ENCODE data around the gene PPP1R1C. TPM values are rescaled to one million over a fixed set of nuclear protein-coding genes. Genes with fewer than 3 reads are reported as not detected.

The PPP1R1C gene
- total RNA-seq, 3 donors from 2014 or later (not counting 1 experiment from before 2014, with no cell fraction given) = not detected

GRCh38 chr2:181947273-181947672, 38.4 kb upstream of the PPP1R1C start:
- DNase-seq (no peak), ATAC-seq (no peak)
- no peaks in the 10 kb centered on the region for H3K36me3 ChIP-seq (ENCODE audit: control insufficient read depth, insufficient read depth, low read length)
- Mint-ChIP-seq H3K27me3 (ENCODE audit: low read depth in 2 of 2) (peaks cover 9 to 29% of the 10 kb centered on the region in 2 donors), H3K27ac (no peak overlapping the region), H3K4me3 (no peak overlapping the region), H3K9me3 (no peaks in the 10 kb centered on the region), H3K4me1 (no peaks in the 10 kb centered on the region), H3K36me3 (no peaks in the 10 kb centered on the region)
- H3K4me1 ChIP-seq (ENCODE audit: control insufficient read depth, insufficient read depth, low read length) = no peaks in the 10 kb centered on the region
- no peaks in the 10 kb centered on the region for H3K9me3 ChIP-seq (ENCODE audit: control insufficient read depth, insufficient read depth, low read length)
- TF ChIP-seq CTCF (IDR thresholded peaks at IDR 0.05) = no peak
- no peak overlapping the region for H3K4me3 ChIP-seq (ENCODE audit: low read length)
- H3K27me3 ChIP-seq (ENCODE audit: control insufficient read depth, insufficient read depth, low read length) = no peaks in the 10 kb centered on the region
- no peak overlapping the region for H3K27ac ChIP-seq (ENCODE audit: low read length)
- intact Hi-C loops (cut with micrococcal nuclease) = no loop called here

GRCh38 chr2:181948227-181948626, 37.4 kb upstream of the PPP1R1C start:
- no peak for TF ChIP-seq CTCF (IDR thresholded peaks at IDR 0.05)
- Mint-ChIP-seq H3K27me3 (ENCODE audit: low read depth in 2 of 2) (peaks cover 9 to 29% of the 10 kb centered on the region in 2 donors), H3K4me1 (no peaks in the 10 kb centered on the region), H3K36me3 (no peaks in the 10 kb centered on the region), H3K27ac (no peak overlapping the region), H3K4me3 (no peak overlapping the region), H3K9me3 (no peaks in the 10 kb centered on the region)
- Histone ChIP-seq H3K9me3 (ENCODE audit: control insufficient read depth, insufficient read depth, low read length) (no peaks in the 10 kb centered on the region), H3K4me3 (ENCODE audit: low read length) (no peak overlapping the region), H3K36me3 (ENCODE audit: control insufficient read depth, insufficient read depth, low read length) (no peaks in the 10 kb centered on the region), H3K4me1 (ENCODE audit: control insufficient read depth, insufficient read depth, low read length) (no peaks in the 10 kb centered on the region), H3K27me3 (ENCODE audit: control insufficient read depth, insufficient read depth, low read length) (no peaks in the 10 kb centered on the region), H3K27ac (ENCODE audit: low read length) (no peak overlapping the region)
- DNase-seq = no peak
- intact Hi-C loops (cut with micrococcal nuclease) = no loop called here
- no CpG with 5 or more reads among the region's 2 CpGs for WGBS (ENCODE audit: insufficient coverage)
- no peak for ATAC-seq

GRCh38 chr2:181949047-181949446, 36.6 kb upstream of the PPP1R1C start:
- H3K4me1 ChIP-seq (ENCODE audit: control insufficient read depth, insufficient read depth, low read length) = peaks cover 2% of the 10 kb centered on the region
- H3K4me3 ChIP-seq (ENCODE audit: low read length) = no peak overlapping the region
- no peak for ATAC-seq
- H3K27me3 Mint-ChIP-seq (ENCODE audit: low read depth in 2 of 2) = peaks cover 8 to 29% of the 10 kb centered on the region in 2 donors
- H3K4me1 Mint-ChIP-seq = peaks cover 5 to 7% of the 10 kb centered on the region in 2 donors
- H3K4me3 Mint-ChIP-seq = no peak overlapping the region
- DNase-seq = no peak
- no peaks in the 10 kb centered on the region for H3K9me3 ChIP-seq (ENCODE audit: control insufficient read depth, insufficient read depth, low read length)
- intact Hi-C loops (cut with micrococcal nuclease) = no loop called here
- TF ChIP-seq CTCF (IDR thresholded peaks at IDR 0.05) = no peak
- H3K36me3 Mint-ChIP-seq = no peaks in the 10 kb centered on the region
- no peak overlapping the region for H3K27ac Mint-ChIP-seq
- no peaks in the 10 kb centered on the region for H3K36me3 ChIP-seq (ENCODE audit: control insufficient read depth, insufficient read depth, low read length)
- H3K9me3 Mint-ChIP-seq = no peaks in the 10 kb centered on the region
- H3K27me3 ChIP-seq (ENCODE audit: control insufficient read depth, insufficient read depth, low read length) = no peaks in the 10 kb centered on the region
- H3K27ac ChIP-seq (ENCODE audit: low read length) = no peak overlapping the region

GRCh38 chr2:181952404-181953226, 33.0 kb upstream of the PPP1R1C start:
- WGBS (ENCODE audit: insufficient coverage) = no CpG with 5 or more reads among the region's 1 CpG
- TF ChIP-seq CTCF (IDR thresholded peaks at IDR 0.05) = no peak
- Mint-ChIP-seq H3K36me3 (no peaks in the 10 kb centered on the region), H3K4me1 (peaks cover 9 to 15% of the 10 kb centered on the region in 2 donors), H3K9me3 (no peaks in the 10 kb centered on the region), H3K27me3 (ENCODE audit: low read depth in 2 of 2) (peaks cover 2 to 29% of the 10 kb centered on the region in 2 donors), H3K27ac (no peak overlapping the region), H3K4me3 (no peak overlapping the region)
- no peak overlapping the region for H3K4me3 ChIP-seq (ENCODE audit: low read length)
- intact Hi-C loops (cut with micrococcal nuclease) = loop anchor here (5.0 to 10.0 kb wide), 2 partner anchors 210 to 1728 kb away; no protein-coding TSS in a partner anchor
- ATAC-seq (no peak), DNase-seq (no peak)
- H3K27ac ChIP-seq (ENCODE audit: low read length) = no peak overlapping the region
- H3K36me3 ChIP-seq (ENCODE audit: control insufficient read depth, insufficient read depth, low read length) = no peaks in the 10 kb centered on the region
- no peaks in the 10 kb centered on the region for H3K9me3 ChIP-seq (ENCODE audit: control insufficient read depth, insufficient read depth, low read length)
- H3K27me3 ChIP-seq (ENCODE audit: control insufficient read depth, insufficient read depth, low read length) = no peaks in the 10 kb centered on the region
- H3K4me1 ChIP-seq (ENCODE audit: control insufficient read depth, insufficient read depth, low read length) = peaks cover 3% of the 10 kb centered on the region

All from natural killer cell (primary cell).